H1 (cell line): ENCODE results near the gene SLC12A6. TPM values are rescaled to one million over a fixed set of nuclear protein-coding genes. Genes with fewer than 3 reads are reported as not detected.

ENCODE experiments used
- GABPA ChIP-seq: IDR thresholded peaks from 2 replicates; pipeline ENCODE4 v1.6.1; 2011; ENCODE audit warnings: mild to moderate bottlenecking, low read length, moderate library complexity, borderline replicate concordance; ENCODE audit not compliant: insufficient read depth
- KDM1A ChIP-seq: fragments of 200-600, 300-600 bp; sonication (generic); IDR thresholded peaks from 2 replicates; pipeline ENCODE4 v1.7.1; 2016; ENCODE audit warnings: mild to moderate bottlenecking, low read length, borderline replicate concordance
- TAF7 ChIP-seq: optimal IDR thresholded peaks from 2 replicates; pipeline ENCODE3; 2011; ENCODE audit warnings: low read depth, mild to moderate bottlenecking, inconsistent platforms, low read length, moderate library complexity, borderline replicate concordance
- polyA plus RNA-seq, 7 experiments: library from polyadenylated mRNA; depleted of rRNA in 3 of 7; stranded (reverse) in 5 of 7; unstranded in 2 of 7; fragments of >200 nt in 5 of 7; fragments of 200-250 nt in 2 of 7; gene quantifications; 1 replicate in 5 of 7; 2 replicates in 1 of 7; 4 replicates in 1 of 7; pipeline versions ENCODE4 v1.2.1 to v1.2.3, GENCODE V29; 2011 to 2013; ENCODE audit warnings: missing spikeins in 2 of 7, mixed read lengths in 2 of 7
- total RNA-seq: library from RNA; stranded (reverse); fragmentation: NEBNext Ultra II Directional; extraction: Animal tissue kit (Norgen Biotek cat#: 25700); gene quantifications from 2 replicates; pipeline ENCODE4 v1.2.1, GENCODE V29; 2021

SLC12A6 gene
- total and polyA plus RNA-seq, 2 of the 8 experiments (the other 6 are each of a cell fraction or from before 2014, with no cell fraction given): 9.2 to 11.1 TPM

GRCh38 chr15:34242331-34242710 lies 95.3 kb downstream of the SLC12A6 start (continued):
- TF ChIP-seq GABPA: no peak
- TF ChIP-seq TAF7: no peak
- no peak for TF ChIP-seq KDM1A
